ENCODE measurements around the gene MAP2K7.

The MAP2K7 gene

DNA sequence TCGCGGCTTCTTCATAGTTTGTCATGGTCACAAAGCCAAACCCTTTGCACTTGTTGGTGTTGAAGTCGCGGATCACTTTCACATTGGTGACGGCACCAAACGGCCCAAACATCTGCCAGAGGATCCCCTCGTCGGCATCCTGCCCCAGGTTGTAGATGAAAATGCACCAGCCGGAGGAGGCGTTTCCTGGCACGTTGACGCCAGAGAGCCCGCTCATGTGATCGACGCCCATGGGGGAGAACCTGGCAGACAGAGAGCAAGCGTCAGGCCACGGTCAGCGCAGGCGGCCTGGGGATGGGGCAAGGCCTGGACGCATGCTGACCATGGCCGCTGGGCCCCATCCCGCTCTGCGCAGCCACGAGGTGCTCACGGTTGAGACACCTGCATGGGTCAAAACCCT is 59.9 kb downstream of the MAP2K7 start:
- no peak for DNase-seq (ENCODE audit: low read depth)
- no peak for TF ChIP-seq CTCF (IDR thresholded peaks at IDR 0.05; ENCODE audit: low read depth, low read length, missing control alignments)
- H3K4me3 ChIP-seq (ENCODE audit: low read depth, low read length): no peak overlapping the region

Measured in GM12864 (cell line).